GM18909 (cell line): Measurements from ENCODE around the gene CEBPG.

ENCODE experiments used
- ATAC-seq: cut with Tn5 transposase; IDR thresholded peaks from one replicate; pipeline ENCODE4 v1.9.1; 2021; ENCODE audit warnings: mild to moderate bottlenecking; ENCODE audit not compliant: unreplicated experiment, poor library complexity

CEBPG gene

DNA sequence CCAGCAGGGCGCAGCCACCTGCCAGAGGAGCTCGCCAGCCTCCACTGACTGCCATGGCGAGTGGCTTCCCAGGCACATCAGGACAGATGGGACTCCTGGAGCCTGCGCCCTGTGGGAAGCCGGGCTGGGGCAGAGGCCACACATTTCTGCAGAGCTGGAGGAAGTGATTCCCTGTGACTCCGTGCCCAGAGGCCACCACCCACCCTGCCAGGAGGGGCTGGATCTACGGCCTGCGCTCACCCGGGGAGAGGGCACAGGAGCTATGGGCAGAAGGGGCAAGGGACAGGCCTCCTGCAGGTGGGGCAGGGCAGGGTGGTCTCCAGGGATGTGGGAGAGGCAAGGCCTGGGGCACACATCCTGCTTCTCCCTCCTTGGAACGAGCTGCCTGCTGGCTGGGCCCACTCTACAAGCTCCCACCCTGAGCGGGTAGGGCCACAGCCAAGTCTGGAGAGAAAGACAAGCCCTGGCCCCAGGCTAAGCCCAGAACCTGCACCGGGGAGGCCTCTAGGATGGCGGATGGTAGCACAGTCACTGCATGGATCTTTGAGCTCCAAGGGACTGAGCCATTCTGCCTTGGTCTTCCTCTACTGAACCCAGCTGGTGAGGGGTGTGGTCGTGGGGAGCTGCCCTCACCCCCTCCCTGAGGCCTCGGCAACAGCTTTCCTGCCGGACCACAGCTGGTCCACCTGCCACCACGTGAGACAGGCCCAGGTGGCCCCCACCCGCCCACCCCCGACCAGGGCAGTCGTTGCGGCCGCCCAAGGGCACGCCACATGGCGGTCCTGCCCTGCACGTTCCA, 40.6 kb downstream of the CEBPG start:
- ATAC-seq, result no peak

DNA sequence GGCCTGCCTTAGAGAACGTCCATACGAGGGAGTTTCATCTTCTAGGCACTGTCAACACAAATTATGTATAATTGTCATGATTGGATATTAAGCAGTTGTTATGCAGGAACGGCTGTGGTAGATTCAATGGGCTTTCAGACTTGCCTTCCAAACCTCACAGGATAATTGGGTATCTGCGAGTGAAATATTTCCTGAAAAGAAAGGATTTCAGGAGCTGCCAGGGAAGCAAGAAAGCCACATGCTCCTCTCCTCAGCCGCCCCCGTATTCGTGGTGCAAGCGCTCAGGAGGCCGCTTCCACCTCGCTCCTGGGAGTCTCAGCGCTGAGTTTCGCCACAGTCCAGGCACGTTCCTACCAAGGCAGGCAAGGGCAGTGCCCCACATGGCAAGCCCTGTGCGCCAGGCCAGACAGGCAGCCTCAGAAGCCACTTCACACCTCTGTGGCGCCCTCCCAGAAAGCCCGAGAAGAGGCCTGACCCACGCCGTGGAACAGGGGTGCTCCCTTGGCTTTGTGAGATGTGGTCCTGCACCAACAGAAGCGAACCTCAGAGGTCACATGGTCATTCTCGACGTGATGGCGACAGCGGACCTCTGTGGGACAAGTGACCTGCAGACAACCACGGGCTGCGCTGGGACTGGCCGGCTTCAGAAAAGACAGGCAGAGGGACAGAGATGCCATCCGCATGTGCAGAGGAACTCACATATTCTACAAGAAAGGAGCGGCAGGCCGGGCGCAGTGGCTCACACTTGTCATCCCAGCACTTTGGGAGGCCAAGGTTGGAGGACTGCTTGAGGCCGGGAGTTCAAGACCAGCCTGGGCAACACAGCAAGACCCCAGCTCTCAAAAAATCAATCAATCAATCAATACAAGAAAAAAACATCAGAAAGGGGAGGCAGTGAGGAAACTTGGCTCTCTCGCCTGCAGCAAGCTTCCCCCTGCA, 41.4 kb downstream of the CEBPG start:
- no peak for ATAC-seq

DNA sequence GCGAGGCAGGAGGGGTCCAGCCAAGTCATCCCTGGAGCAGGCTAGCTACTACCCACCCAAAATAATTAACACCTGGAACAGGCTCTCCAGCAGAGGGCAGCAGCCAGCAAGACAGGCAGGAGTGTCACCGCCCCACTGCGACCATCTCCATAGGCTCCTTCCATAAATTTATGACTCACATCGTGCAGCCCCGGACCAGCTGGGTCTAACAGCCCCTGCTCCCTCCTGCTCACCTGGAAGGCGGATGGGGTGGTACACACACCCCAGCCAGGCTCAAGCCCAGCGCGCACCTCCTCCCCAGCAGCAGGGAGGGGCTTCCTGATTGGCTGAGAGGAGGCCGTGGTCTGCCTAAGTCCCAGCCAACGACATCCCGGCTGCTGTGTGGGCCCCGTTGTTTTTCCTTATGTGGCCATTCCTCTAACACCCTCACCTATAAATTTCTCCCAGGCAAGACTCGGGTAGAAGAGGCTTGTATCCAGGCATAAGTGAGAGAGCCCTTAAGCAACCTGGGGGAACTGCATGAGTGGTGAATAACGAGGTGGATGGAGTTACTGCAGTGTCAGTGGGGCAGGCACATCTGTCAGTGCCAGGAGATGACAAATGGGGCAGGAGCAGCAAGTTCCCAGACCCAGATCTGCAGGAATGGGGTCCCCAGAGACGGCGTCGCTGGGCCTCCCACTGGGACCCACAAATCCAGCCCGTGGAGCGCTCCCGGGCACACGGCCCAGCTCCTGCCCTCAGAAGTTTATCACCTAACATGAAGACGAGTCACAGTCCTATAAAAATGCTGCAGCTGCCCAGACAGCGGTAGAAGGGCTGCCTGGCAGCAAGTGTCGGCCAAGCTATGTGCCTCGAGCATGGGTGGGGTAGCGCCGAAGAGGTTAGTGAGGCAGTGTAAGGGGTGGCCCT, 43.1 kb downstream of the CEBPG start:
- no peak for ATAC-seq

GRCh38 chr19:33417751-33418150, 44.2 kb downstream of the CEBPG start:
- no peak for ATAC-seq

DNA sequence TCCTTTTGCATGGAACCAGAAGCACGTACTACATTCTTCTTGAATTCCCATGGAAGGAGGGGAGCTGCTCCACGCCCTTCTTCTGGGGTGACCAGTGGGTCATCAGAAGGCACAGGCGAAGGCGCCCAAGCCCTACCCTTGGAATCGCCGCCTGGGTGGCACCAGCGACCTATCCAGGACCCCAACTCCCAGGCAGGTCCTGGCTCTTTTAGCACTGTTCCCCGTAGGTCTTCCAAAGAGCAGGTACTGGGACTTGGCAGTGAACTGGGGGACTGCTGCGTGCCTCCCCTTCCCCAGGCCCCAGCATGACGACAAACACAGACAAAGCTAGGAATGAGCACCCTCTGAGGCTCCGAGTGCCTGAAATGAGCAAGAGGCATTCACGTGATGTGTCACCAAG, 45.0 kb downstream of the CEBPG start:
- no peak for ATAC-seq

DNA sequence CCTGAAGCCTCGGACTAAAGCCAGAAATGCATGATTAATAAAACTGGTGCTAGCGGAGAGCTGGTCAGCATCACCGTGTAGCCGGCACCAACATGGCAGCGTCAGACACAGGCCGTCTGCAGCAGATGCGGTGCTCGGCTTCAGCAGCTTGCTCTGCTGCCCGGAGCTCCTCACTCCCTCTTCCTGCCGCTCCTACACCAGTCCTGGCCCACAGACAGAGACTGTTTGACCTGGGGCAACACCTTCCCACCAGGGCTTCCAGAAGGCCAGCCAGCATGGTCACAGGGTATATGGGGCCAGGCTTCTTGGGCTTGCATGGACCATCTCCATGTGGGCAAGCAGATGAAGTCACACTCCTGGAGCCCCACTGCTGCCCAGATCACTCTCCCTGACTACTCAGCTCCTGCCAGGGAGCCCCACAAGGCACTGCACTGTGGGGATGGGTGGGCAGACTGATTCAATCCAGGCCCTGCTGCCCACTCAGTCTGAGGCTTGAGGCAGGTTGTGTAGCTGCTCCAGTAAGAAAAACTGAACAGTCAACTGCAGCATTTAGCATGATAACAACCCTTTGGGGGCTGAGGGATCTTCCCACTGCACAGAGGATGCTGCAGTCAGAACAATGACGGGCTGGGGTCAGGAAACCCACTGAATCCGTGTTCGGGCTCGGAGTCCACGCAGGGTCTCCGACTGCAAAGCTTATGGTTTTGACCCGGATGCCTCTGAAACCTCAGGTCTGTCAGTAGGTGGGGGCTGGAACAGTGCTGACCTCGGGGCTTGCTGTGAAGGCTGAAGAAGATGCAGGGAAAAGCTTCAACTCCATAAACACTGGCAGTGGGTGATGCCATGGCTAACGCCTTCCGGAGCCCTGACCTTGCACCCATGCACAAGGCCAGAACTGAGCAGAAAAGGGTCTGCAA, 45.6 kb downstream of the CEBPG start:
- no peak for ATAC-seq

GRCh38 chr19:33419788-33420130, 46.2 kb downstream of the CEBPG start:
- no peak for ATAC-seq

DNA sequence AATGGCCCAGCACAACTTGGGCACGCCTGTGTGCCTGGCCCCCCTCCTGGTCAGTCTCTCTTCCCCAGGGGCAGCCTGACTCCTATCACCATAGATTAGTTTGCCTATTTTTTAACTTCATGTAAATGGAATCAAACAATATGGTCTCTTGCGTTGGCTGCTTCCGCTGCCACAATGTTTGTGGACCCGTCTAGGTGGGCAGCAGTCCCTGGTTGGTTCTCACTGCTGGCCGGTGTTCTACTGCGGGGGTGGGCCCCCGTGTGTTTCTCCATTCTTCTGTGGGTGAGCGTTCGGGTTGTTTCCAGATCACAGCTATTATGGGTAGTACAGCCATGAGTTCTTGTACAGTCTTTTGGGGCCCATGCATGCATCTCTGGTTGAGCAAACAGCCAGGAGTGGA, 47.3 kb downstream of the CEBPG start:
- no peak for ATAC-seq

DNA sequence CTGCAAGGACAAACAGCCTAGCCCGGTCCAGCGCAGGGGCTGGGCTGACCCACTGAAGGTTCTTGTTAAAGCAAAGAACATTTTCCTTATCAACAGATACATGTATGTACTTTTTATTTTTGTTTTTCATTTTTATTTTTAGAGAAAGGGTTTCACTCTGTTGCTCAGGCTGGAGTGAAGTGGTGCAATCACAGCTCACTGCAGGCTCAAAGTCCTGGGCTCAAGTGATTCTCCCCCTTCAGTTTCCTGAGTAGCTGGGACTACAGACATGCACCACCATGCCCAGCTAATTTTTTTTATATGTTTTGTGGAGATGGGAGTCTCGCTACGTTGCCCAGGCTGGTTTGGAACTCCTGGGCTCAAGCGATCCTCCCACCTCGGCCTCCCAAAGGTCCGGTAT, 47.9 kb downstream of the CEBPG start:
- ATAC-seq, result no peak

- no peak for ATAC-seq
Measured at GRCh38 chr19:33422369-33423180, 49.1 kb downstream of the CEBPG start.

- no peak for ATAC-seq
Measured at GRCh38 chr19:33424181-33424580, 50.7 kb downstream of the CEBPG start.

- no peak for ATAC-seq
Measured at GRCh38 chr19:33426621-33427361, 53.3 kb downstream of the CEBPG start.

DNA sequence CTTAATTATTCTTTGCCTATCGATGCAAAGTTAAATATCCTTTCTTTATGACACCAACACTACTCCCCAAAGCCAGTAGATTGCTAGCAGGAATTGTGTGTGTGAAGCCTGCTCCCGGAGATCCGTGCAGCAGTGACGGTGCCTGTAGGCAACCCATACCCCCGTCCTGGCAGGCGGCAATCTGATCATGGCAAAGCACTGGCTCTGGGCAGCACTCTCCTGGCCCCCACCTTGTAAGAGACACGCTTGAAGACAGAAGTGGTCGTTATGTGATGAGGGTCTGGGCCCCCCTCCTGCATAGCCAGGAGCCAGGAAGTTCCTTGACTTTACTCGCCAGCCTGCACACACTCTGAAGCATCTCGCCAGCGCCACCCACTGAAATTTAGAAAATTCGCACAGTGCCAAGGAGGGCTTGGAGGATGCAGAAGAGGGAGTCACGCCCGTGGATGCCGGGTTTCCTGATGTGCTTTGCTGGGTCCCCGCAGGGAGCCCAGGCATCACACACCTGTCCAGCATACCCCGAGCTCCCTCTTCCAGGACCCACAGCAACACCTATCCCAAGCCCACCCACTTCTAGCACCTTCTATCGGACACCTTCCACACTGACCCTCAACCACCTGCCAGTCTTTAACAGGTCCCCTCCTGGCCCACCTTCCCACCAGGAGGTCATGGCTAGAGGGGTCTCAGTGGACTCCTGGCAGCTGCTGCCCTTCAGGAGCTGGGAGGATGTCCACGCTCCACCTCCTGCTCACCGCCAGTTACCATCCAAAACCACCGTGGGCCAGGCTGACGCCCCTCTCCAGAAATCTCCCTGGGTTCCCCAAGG, 54.5 kb downstream of the CEBPG start:
- no peak for ATAC-seq

GRCh38 chr19:33428627-33429125, 55.2 kb downstream of the CEBPG start:
- no peak for ATAC-seq

DNA sequence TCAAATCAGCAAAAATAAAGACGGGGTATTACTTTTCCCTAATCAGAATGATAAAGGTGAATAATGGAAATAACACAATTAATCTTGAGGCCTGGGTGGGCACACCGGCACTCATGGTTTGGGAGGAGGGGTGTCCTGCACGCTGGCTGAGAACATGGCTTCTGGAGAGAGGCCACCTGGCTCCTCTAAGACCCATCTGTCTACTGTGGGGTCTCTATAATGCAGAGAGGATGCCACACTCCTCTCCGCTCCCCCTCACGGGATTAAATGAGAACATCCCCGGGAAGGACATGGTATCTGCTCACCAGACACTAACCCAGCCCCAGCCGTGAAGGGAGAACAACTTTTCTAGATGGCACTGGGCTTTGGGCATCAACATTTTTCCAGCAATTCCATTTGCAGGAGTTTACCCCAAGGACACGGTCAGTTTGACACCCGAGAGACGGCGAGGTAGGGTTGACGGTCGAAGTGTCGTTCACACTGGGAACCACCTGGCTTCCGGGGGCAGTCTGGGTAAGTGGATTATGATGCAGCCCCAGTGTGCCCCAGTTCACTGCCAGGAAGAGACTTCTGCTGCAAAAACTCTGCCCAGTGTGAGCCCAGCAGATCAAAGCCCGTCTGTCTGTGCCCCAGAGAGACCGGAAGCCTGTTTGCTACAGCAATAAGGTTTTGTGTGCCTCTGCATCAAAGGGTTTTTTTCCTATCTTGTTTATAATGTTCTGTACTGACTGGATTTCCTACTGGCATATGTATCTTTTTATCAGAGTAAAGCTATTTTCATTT, 56.6 kb downstream of the CEBPG start:
- ATAC-seq, result no peak

DNA sequence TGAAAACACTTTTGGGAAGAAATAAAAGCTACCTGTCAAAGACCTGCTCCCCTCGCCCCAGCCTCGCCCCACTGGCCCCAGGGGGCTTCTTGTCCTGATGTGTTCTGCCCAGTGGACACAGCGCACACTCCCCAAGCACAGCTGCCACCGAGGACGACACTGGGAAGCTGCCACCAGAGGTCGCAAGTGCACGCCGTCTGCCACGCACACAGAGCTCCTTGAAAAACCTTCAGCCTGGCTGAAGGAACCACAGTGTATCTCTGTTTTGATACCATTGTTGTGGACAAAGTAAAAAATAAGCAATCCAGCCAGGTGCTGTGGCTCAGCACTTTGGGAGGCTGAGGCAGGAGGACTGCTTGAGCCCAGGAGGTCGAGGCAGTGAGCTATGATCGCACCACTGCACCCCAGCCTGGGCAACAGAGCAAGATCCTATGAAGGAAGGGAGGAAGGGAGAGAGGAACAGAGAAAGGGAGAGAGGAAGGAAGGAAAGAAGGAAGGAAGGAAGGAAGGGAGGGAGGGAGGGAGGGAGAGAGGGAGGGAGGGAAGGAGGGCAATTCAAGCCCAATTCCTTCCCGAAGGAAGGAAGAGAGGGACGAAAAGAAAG, 57.3 kb downstream of the CEBPG start:
- no peak for ATAC-seq
